Measurements from ENCODE around the gene GUCY1A1.

The GUCY1A1 gene

DNA sequence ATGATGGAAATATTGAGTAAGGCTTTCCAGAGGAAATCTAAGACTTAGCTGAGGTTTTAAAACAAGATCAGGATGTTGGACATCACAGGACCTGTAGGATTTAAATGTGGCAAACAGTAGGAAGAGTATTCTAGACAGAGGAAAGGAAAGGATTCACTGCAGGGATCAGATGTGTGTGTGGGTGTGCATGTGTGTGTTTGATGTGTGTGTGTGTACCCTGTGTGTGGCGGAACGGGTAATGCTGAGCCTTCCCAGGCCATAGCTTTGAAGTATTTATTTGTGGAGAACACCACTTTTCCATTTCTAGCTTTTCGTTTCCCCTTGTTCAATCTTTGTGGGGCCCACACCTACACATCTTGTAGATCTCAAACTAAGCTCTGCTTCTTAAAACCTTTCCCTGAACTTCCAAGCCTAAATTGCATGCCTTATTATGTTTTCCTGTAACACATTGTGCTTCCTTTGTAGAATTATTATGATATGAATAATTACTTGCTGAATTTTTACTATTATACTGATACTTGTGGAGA, 6.9 kb downstream of the GUCY1A1 start:
- no peak for TF ChIP-seq CTCF (IDR thresholded peaks at IDR 0.05; ENCODE audit: low read depth, low read length)
- no peak overlapping the region for H3K4me3 ChIP-seq (ENCODE audit: low read depth, low read length)

DNA sequence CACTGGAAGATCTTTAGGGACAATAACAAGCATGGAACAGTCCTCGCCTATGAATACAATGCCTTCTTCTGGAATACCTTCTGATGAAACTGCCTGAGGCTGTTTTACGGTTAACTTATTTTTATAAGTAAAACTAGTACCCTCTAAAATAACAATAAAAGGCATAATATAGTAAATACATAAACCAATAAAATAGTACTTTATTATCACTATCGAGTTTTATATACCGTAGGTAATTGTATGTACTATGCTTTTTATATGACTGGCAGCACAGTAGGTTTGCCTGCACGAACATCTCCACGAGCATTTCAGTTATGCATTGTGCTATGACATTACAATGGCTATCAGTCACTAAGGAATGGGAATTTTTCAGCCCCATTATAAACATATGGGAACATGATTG, 8.0 kb downstream of the GUCY1A1 start:
- no peak for TF ChIP-seq CTCF (IDR thresholded peaks at IDR 0.05; ENCODE audit: low read depth, low read length)
- H3K4me3 ChIP-seq (ENCODE audit: low read depth, low read length): no peak overlapping the region

DNA sequence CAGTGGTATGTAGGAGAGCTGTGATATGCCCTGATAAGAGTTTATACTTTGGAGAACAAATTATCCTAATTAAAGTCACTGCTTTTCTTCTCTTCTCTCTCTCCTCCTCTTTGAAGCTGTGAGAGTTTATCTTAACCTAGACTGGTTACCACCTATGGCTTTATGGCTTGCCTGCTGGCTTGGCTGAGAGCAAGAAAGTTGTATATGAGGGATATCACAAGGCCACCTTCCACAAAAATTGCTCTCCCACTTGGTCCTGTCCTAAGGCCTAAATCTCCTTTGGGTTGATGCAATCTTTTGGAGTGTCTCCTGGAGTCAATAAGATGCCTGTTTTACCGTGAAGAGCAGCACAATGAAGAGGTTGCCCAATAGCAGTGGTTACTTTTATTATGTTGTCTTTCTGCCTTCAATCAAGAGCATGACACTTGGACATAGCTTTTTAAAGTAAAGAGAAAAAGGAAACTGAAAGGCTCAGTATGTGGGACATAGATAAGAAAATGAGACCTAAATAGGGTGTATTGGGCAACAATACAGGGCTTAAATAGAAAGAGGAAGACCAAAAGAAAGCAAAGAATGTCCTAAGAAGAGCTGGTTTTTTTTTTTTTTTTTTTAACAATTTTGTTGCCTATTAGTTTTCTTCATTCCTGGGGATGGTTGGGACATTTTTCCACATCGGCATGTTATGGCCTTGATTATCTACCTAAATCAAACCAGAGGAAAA, 9.2 kb downstream of the GUCY1A1 start:
- H3K4me3 ChIP-seq (ENCODE audit: low read depth, low read length): no peak overlapping the region
- no peak for TF ChIP-seq CTCF (IDR thresholded peaks at IDR 0.05; ENCODE audit: low read depth, low read length)

GRCh38 chr4:155676430-155676825, 9.8 kb downstream of the GUCY1A1 start:
- H3K4me3 ChIP-seq (ENCODE audit: low read depth, low read length): no peak overlapping the region
- TF ChIP-seq CTCF (IDR thresholded peaks at IDR 0.05; ENCODE audit: low read depth, low read length): no peak

- H3K4me3 ChIP-seq (ENCODE audit: low read depth, low read length): no peak overlapping the region
- TF ChIP-seq CTCF (IDR thresholded peaks at IDR 0.05; ENCODE audit: low read depth, low read length): no peak
These were observed 11.4 kb downstream of the GUCY1A1 start for GRCh38 chr4:155678011-155678410.

DNA sequence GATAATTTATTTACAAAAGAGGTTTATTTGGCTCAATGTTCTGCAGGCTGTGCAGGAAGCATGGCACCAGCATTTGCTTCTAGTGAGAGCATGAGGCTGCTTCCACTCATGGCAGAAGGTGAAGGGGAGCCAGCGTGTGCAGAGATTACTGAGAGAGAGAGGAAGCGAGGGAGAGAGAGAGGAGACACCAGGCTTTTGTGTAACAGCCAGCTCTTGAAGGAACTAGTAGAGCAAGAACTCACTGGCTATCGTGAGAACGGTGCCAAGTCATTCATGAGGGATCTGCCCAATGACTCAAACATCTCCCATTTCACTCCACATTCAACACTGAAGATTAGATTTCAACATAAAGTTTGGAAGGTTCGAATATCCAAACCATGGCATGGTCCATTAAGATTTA, 12.7 kb downstream of the GUCY1A1 start:
- no peak for TF ChIP-seq CTCF (IDR thresholded peaks at IDR 0.05; ENCODE audit: low read depth, low read length)
- H3K4me3 ChIP-seq (ENCODE audit: low read depth, low read length): no peak overlapping the region

- TF ChIP-seq CTCF (IDR thresholded peaks at IDR 0.05; ENCODE audit: low read depth, low read length): no peak
These were observed 15.2 kb downstream of the GUCY1A1 start for GRCh38 chr4:155681886-155682285.

More at GRCh38 chr4:155681886-155682285, 15.2 kb downstream of the GUCY1A1 start:
- no peak overlapping the region for H3K4me3 ChIP-seq (ENCODE audit: low read depth, low read length)

Measured in WI38 (cell line).